Thyroid gland (tissue), 4 donors: ENCODE measurements around the gene PCP2. TPM values are rescaled to one million over a fixed set of nuclear protein-coding genes. Genes with fewer than 3 reads are reported as not detected.

Experiments used
- DNase-seq, 2 donors: peaks; one replicate each; pipeline ENCODE4 v3.0.0-alpha.2; 2019
- H3K27ac ChIP-seq, 3 donors: fragments of 200-600 bp; sonication (generic); 1 replicate in 2 of 3; 2 replicates in 1 of 3; pipeline ENCODE4 v1.5.1; 2016 to 2019; ENCODE audit warnings: mild to moderate bottlenecking in 1 of 3, moderate library complexity in 1 of 3
- H3K27me3 ChIP-seq: fragments of 200-600 bp; sonication (generic); one replicate; pipeline ENCODE4 v1.5.1; 2019
- H3K36me3 ChIP-seq, 2 donors: fragments of 200-600 bp; sonication (generic); one replicate each; pipeline ENCODE4 v1.5.1; 2016 to 2019
- H3K4me1 ChIP-seq, 2 donors: fragments of 200-600 bp; sonication (generic); one replicate each; pipeline ENCODE4 v1.5.1; 2017 to 2019
- H3K4me3 ChIP-seq, 3 donors: fragments of 200-600 bp; sonication (generic); replicated peaks in 1 of 3; 1 replicate in 2 of 3; 2 replicates in 1 of 3; pipeline ENCODE4 v1.5.1; 2016; ENCODE audit warnings: mild to moderate bottlenecking in 1 of 3
- H3K9me3 ChIP-seq: fragments of 200-600 bp; sonication (generic); one replicate; pipeline ENCODE4 v1.5.1; 2017
- POLR2A ChIP-seq, 2 donors: fragments of 450-650 bp; IDR thresholded peaks; one replicate each; pipeline ENCODE4 v1.6.1; 2017; ENCODE audit warnings: antibody characterized with exemption in 2 of 2, mild to moderate bottlenecking in 2 of 2, moderate library complexity in 1 of 2
- WGBS, 2 donors: methylation state at CpG; one replicate each; pipeline ENCODE4 v1.1.5; 2017; 5-methylcytosine and 5-hydroxymethylcytosine counted together
- intact Hi-C: fragments of 100-400 bp; cut with DNase I; formaldehyde crosslinking; loops from one replicate; pipeline ENCODE4 v1.15.1; 2023
- total RNA-seq, 4 donors: library from RNA; depleted of rRNA; stranded (reverse); fragments of >200 nt; gene quantifications; one replicate each; pipeline ENCODE4 v1.2.3, GENCODE V29; 2016
- TF ChIP-seq, protein P1 (sequence below), 6 experiments: fragments of 200-600 bp in 3 of 6; fragments of 450-650 bp in 3 of 6; sonication (generic) in 3 of 6; IDR thresholded peaks; one replicate each; pipeline ENCODE4 v1.5.1; 2016 to 2019; ENCODE audit warnings: antibody characterized with exemption in 6 of 6, mild to moderate bottlenecking in 2 of 6, inconsistent platforms in 1 of 6, moderate library complexity in 1 of 6

Gene PCP2
- total RNA-seq, 4 donors from 2014 or later, result 1.1 to 1.3 TPM; not detected in 2

- intact Hi-C loops, result loop anchor here (5.0 kb wide), 1 partner anchor 47 kb away; the partner anchor contains the start of gene TRAPPC5
- Histone ChIP-seq H3K27ac (no peak overlapping the region), H3K27me3 (no peaks in the 10 kb centered on the region), H3K4me3 (no peak overlapping the region), H3K9me3 (no peaks in the 10 kb centered on the region), H3K4me1 (peaks cover 6 to 22% of the 10 kb centered on the region in 2 donors), H3K36me3 (no peaks in the 10 kb centered on the region)
- DNase-seq, result no peak
- no peak for TF ChIP-seq POLR2A (IDR thresholded peaks at IDR 0.05)
- TF ChIP-seq, protein P1, sequence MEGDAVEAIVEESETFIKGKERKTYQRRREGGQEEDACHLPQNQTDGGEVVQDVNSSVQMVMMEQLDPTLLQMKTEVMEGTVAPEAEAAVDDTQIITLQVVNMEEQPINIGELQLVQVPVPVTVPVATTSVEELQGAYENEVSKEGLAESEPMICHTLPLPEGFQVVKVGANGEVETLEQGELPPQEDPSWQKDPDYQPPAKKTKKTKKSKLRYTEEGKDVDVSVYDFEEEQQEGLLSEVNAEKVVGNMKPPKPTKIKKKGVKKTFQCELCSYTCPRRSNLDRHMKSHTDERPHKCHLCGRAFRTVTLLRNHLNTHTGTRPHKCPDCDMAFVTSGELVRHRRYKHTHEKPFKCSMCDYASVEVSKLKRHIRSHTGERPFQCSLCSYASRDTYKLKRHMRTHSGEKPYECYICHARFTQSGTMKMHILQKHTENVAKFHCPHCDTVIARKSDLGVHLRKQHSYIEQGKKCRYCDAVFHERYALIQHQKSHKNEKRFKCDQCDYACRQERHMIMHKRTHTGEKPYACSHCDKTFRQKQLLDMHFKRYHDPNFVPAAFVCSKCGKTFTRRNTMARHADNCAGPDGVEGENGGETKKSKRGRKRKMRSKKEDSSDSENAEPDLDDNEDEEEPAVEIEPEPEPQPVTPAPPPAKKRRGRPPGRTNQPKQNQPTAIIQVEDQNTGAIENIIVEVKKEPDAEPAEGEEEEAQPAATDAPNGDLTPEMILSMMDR (IDR thresholded peaks at IDR 0.05), result no peak
- WGBS, 2 donors, result 53 to 57% methylated on average over 6 of the region's 6 CpGs
These were observed 2.2 kb upstream of the PCP2 start for GRCh38 chr19:7635670-7636069.

GRCh38 chr19:7632340-7633203 is 947 bp downstream of the PCP2 start:
- DNase-seq, result no peak
- no peak overlapping the region for H3K4me3 ChIP-seq
- intact Hi-C loops, result no loop called here
- H3K27me3 ChIP-seq, result no peaks in the 10 kb centered on the region
- no peak for TF ChIP-seq POLR2A (IDR thresholded peaks at IDR 0.05)
- TF ChIP-seq, protein P1 (IDR thresholded peaks at IDR 0.05), result no peak
- 90 to 94% methylated on average over 24 to 27 of the region's 40 CpGs for WGBS, 2 donors
- H3K4me1 ChIP-seq, result peaks cover 26 to 42% of the 10 kb centered on the region in 2 donors
- H3K9me3 ChIP-seq, result no peaks in the 10 kb centered on the region
- no peak overlapping the region for H3K27ac ChIP-seq
- H3K36me3 ChIP-seq, result no peaks in the 10 kb centered on the region

- intact Hi-C loops, result no loop called here
- DNase-seq, result no peak
- peaks cover 25 to 41% of the 10 kb centered on the region in 2 donors for H3K4me1 ChIP-seq
- H3K27ac ChIP-seq, result no peak overlapping the region
- peaks cover 0 to 4% of the 10 kb centered on the region in 2 donors for H3K36me3 ChIP-seq
- H3K27me3 ChIP-seq, result no peaks in the 10 kb centered on the region
- H3K9me3 ChIP-seq, result no peaks in the 10 kb centered on the region
- no peak overlapping the region for H3K4me3 ChIP-seq
- WGBS, 2 donors, result 92 to 94% methylated on average over 9 to 12 of the region's 12 CpGs
- TF ChIP-seq POLR2A (IDR thresholded peaks at IDR 0.05), result no peak
- TF ChIP-seq, protein P1 (IDR thresholded peaks at IDR 0.05), result no peak
These were observed 1.9 kb downstream of the PCP2 start for GRCh38 chr19:7631577-7631976.

- peak within 1 kb of the TSS; percentile 57 to 97 (median 90) for H3K4me3 ChIP-seq
- DNase-seq, result peak; percentile 98
- WGBS, 2 donors, result 0 to 1% methylated on average over 35 to 39 of the region's 40 CpGs
- H3K9me3 ChIP-seq, result no peaks in the 10 kb centered on the region
- TF ChIP-seq POLR2A (IDR thresholded peaks at IDR 0.05), result peak in 1 of 2 donors; percentile 61
- TF ChIP-seq, protein P1 (IDR thresholded peaks at IDR 0.05), result peak in 1 of 6 experiments; percentile 7
- H3K36me3 ChIP-seq, result peaks cover 10 to 17% of the 10 kb centered on the region in 2 donors
- intact Hi-C loops, result no loop called here
- H3K27ac ChIP-seq, result peak within 1 kb of the TSS; percentile 64 to 81 (median 76)
- H3K27me3 ChIP-seq, result no peaks in the 10 kb centered on the region
- peaks cover 23 to 28% of the 10 kb centered on the region in 2 donors for H3K4me1 ChIP-seq
These were observed 4.0 kb downstream of the PCP2 start, which contains the start of the genes PET100 and XAB2 for GRCh38 chr19:7629347-7630054. TSS of gene PET100 (plus strand) at chr19:7629793. CDS start at chr19:7629834, 41 bp downstream. TSS of gene XAB2 (minus strand) at chr19:7629545. CDS start at chr19:7629527, 18 bp downstream.
